ENCODE measurements around the gene MYH7.

The MYH7 gene

GRCh38 chr14:23445773-23446172 lies 10.3 kb upstream of the MYH7 start:
- ATAC-seq = no peak
- TF ChIP-seq, protein P1, sequence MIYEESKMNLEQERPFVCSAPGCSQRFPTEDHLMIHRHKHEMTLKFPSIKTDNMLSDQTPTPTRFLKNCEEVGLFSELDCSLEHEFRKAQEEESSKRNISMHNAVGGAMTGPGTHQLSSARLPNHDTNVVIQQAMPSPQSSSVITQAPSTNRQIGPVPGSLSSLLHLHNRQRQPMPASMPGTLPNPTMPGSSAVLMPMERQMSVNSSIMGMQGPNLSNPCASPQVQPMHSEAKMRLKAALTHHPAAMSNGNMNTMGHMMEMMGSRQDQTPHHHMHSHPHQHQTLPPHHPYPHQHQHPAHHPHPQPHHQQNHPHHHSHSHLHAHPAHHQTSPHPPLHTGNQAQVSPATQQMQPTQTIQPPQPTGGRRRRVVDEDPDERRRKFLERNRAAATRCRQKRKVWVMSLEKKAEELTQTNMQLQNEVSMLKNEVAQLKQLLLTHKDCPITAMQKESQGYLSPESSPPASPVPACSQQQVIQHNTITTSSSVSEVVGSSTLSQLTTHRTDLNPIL (CRISPR knock-in tag; IDR thresholded peaks at IDR 0.05; ENCODE audit: low read depth) = no peak
- TF ChIP-seq ZNF8 (CRISPR knock-in tag; IDR thresholded peaks at IDR 0.05) = no peak
- no peak for TF ChIP-seq ZFP3 (CRISPR knock-in tag; IDR thresholded peaks at IDR 0.05)
- no peak for TF ChIP-seq ZNF565 (CRISPR knock-in tag; conservative IDR thresholded peaks at IDR 0.05; ENCODE audit: low read depth)
- no peak for TF ChIP-seq ESRRG (CRISPR knock-in tag; IDR thresholded peaks at IDR 0.05)
- TF ChIP-seq TCF4 (CRISPR knock-in tag; IDR thresholded peaks at IDR 0.05; ENCODE audit: borderline replicate concordance) = no peak
- no peak for TF ChIP-seq CSDC2 (CRISPR knock-in tag; IDR thresholded peaks at IDR 0.05)
- no peak for TF ChIP-seq BACH2 (CRISPR knock-in tag; IDR thresholded peaks at IDR 0.05; ENCODE audit: borderline replicate concordance)
- no peak for TF ChIP-seq GLIS3 (CRISPR knock-in tag; IDR thresholded peaks at IDR 0.05)
- TF ChIP-seq, protein P2, sequence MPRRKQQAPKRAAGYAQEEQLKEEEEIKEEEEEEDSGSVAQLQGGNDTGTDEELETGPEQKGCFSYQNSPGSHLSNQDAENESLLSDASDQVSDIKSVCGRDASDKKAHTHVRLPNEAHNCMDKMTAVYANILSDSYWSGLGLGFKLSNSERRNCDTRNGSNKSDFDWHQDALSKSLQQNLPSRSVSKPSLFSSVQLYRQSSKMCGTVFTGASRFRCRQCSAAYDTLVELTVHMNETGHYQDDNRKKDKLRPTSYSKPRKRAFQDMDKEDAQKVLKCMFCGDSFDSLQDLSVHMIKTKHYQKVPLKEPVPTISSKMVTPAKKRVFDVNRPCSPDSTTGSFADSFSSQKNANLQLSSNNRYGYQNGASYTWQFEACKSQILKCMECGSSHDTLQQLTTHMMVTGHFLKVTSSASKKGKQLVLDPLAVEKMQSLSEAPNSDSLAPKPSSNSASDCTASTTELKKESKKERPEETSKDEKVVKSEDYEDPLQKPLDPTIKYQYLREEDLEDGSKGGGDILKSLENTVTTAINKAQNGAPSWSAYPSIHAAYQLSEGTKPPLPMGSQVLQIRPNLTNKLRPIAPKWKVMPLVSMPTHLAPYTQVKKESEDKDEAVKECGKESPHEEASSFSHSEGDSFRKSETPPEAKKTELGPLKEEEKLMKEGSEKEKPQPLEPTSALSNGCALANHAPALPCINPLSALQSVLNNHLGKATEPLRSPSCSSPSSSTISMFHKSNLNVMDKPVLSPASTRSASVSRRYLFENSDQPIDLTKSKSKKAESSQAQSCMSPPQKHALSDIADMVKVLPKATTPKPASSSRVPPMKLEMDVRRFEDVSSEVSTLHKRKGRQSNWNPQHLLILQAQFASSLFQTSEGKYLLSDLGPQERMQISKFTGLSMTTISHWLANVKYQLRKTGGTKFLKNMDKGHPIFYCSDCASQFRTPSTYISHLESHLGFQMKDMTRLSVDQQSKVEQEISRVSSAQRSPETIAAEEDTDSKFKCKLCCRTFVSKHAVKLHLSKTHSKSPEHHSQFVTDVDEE (CRISPR knock-in tag; IDR thresholded peaks at IDR 0.05) = no peak
- TF ChIP-seq ZNF70 (CRISPR knock-in tag; IDR thresholded peaks at IDR 0.05) = no peak
- no peak for TF ChIP-seq TOX (CRISPR knock-in tag; IDR thresholded peaks at IDR 0.05; ENCODE audit: borderline replicate concordance)

DNA sequence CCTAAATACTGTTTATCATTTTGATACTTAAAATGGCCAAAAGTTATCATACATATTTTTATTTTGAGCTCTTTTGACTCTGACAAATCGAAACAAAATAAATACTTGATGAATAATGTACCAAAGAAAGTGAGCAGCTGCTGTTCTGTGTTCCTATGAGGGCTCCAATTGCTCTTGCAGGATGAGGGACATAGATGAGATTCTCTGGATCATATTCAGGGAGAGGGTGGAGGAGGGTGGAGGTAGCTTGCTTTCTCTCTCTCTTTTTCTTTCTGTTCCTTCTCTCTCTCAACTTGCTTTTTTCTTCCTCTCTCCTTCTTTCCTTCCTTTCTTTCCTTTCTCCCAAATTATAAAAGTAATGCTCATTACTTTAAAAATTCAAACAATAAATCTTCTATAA lies 8.9 kb upstream of the MYH7 start:
- no peak for ATAC-seq
- TF ChIP-seq ZNF565 (CRISPR knock-in tag; conservative IDR thresholded peaks at IDR 0.05; ENCODE audit: low read depth) (no peak), GLIS3 (CRISPR knock-in tag; IDR thresholded peaks at IDR 0.05) (no peak), ZC3H10 (CRISPR knock-in tag; IDR thresholded peaks at IDR 0.05) (no peak), CSRNP3 (CRISPR knock-in tag; IDR thresholded peaks at IDR 0.05) (no peak), ZFP3 (CRISPR knock-in tag; IDR thresholded peaks at IDR 0.05) (no peak)
- TF ChIP-seq, protein P2 (CRISPR knock-in tag; IDR thresholded peaks at IDR 0.05) = no peak

DNA sequence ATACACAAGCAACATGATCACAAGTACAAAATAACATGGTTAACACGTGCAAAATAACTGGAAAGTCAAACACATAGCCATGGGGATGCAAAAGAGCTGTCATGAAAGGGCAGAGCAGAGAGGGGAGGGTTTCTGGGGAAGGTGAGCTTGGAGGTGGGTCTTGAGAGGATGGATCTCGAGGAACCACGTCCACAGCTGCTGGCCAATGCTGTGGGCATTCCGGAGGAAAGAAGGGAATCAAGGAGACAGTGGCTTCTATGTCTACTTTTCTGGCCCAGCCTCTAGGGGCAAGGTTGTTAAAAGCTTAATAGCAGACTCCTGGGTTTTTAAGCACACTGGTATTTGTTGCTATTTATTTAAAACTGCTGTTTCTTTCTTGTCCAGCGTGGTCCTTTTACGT lies 8.4 kb upstream of the MYH7 start:
- TF ChIP-seq ISL1 (CRISPR knock-in tag; IDR thresholded peaks at IDR 0.05) (no peak), TOX (CRISPR knock-in tag; IDR thresholded peaks at IDR 0.05; ENCODE audit: borderline replicate concordance) (no peak), ZC3H10 (CRISPR knock-in tag; IDR thresholded peaks at IDR 0.05) (no peak), ZFP3 (CRISPR knock-in tag; IDR thresholded peaks at IDR 0.05) (no peak), ZNF8 (CRISPR knock-in tag; IDR thresholded peaks at IDR 0.05) (no peak)
- ATAC-seq = no peak

GRCh38 chr14:23443411-23443812 lies 8.0 kb upstream of the MYH7 start:
- no peak for ATAC-seq
- TF ChIP-seq BACH2 (CRISPR knock-in tag; IDR thresholded peaks at IDR 0.05; ENCODE audit: borderline replicate concordance) (no peak), ZNF8 (CRISPR knock-in tag; IDR thresholded peaks at IDR 0.05) (no peak), RARB (CRISPR knock-in tag; IDR thresholded peaks at IDR 0.05) (no peak), ARNTL (CRISPR knock-in tag; IDR thresholded peaks at IDR 0.05; ENCODE audit: borderline replicate concordance, low read depth) (no peak), SNAI2 (CRISPR knock-in tag; IDR thresholded peaks at IDR 0.05) (no peak), ISL1 (CRISPR knock-in tag; IDR thresholded peaks at IDR 0.05) (no peak), PATZ1 (CRISPR knock-in tag; IDR thresholded peaks at IDR 0.05; ENCODE audit: borderline replicate concordance) (no peak), CSDC2 (CRISPR knock-in tag; IDR thresholded peaks at IDR 0.05) (no peak), ZFP3 (CRISPR knock-in tag; IDR thresholded peaks at IDR 0.05) (no peak), TOX (CRISPR knock-in tag; IDR thresholded peaks at IDR 0.05; ENCODE audit: borderline replicate concordance) (no peak), ZNF565 (CRISPR knock-in tag; conservative IDR thresholded peaks at IDR 0.05; ENCODE audit: low read depth) (no peak), ZNF70 (CRISPR knock-in tag; IDR thresholded peaks at IDR 0.05) (no peak), OSR1 (CRISPR knock-in tag; IDR thresholded peaks at IDR 0.05) (no peak), ZC3H10 (CRISPR knock-in tag; IDR thresholded peaks at IDR 0.05) (no peak)
- TF ChIP-seq, protein P2 (CRISPR knock-in tag; IDR thresholded peaks at IDR 0.05) = no peak
- TF ChIP-seq, protein P1 (CRISPR knock-in tag; IDR thresholded peaks at IDR 0.05; ENCODE audit: low read depth) = no peak
